ENCODE measurements around the gene ASPM. TPM values are rescaled to one million over a fixed set of nuclear protein-coding genes. Genes with fewer than 3 reads are reported as not detected.

The ASPM gene
- total and polyA plus RNA-seq, 9 of the 15 experiments (the other 6 are each of a cell fraction or from before 2014, with no cell fraction given): 22.7 to 84.4 (median 46.4) TPM

DNA sequence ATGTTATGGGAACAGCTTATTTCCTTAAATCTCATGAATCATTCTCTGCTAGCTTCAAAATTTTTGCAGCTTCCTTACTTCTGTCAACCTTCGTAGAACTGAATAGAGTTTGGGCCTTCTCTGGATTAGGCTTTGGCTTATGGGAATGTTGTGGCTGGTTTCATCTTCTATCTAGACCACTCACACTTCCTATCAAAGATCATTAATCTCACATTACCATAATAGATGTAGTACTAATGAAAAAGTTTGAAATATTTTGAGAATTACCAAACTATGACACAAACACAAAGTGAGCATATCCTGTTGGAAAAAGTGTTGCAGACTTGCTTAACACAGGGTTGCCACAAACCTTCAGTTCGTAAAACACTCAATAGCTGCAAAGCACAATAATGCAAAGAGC, 30.3 kb downstream of the ASPM start:
- ATAC-seq (no peak), DNase-seq (ENCODE audit: extremely low read depth in 1 of 4, low spot score in 3 of 4) (no peak), FAIRE-seq (no peak)
- no peaks in the 10 kb centered on the region for H4K20me1 ChIP-seq (replicated peaks; ENCODE audit: control insufficient read depth, insufficient read depth, low read length)
- intact Hi-C loops (cut with micrococcal nuclease): no loop called here
- WGBS (ENCODE audit: insufficient coverage, low coverage, missing lambda C conversion rate): 97% methylated on average over 2 of the region's 2 CpGs
- H3K9me1 ChIP-seq (ENCODE audit: control insufficient read depth, insufficient read depth, low read length): no peaks in the 10 kb centered on the region
- ChIA-PET CTCF (ENCODE audit: low intra/inter-chr PET ratio) (no interaction called here), POLR2A (interaction anchor here (1.5 kb wide), 1 partner anchor 11 kb away, joined by 3 read pairs; no protein-coding TSS in a partner anchor)
- H3K9me3 ChIP-seq (replicated peaks; ENCODE audit: control insufficient read depth, insufficient read depth, low read depth, low read length): no peaks in the 10 kb centered on the region
- no peaks in the 10 kb centered on the region for H3K27me3 ChIP-seq (ENCODE audit: control insufficient read depth in 2 of 2, insufficient read depth in 2 of 2, low read length in 2 of 2)
- no peak overlapping the region for H2AFZ ChIP-seq (ENCODE audit: low read depth, low read length)
- no peaks in the 10 kb centered on the region for H3K79me2 ChIP-seq (ENCODE audit: control insufficient read depth, insufficient read depth, low read length)
- peaks cover 79% of the 10 kb centered on the region for H3K36me3 ChIP-seq (ENCODE audit: control insufficient read depth, insufficient read depth, low read length)
- TF ChIP-seq DACH1 (IDR thresholded peaks at IDR 0.05; ENCODE audit: partially characterized antibody) (no peak), FUS (optimal IDR thresholded peaks at IDR 0.05; ENCODE audit: low read depth, low read length) (no peak), GTF2E2 (tag; IDR thresholded peaks at IDR 0.05) (no peak), NKRF (IDR thresholded peaks at IDR 0.05; ENCODE audit: borderline replicate concordance) (no peak), MXD1 (CRISPR knock-in tag; IDR thresholded peaks at IDR 0.05; ENCODE audit: borderline replicate concordance, poor library complexity, severe bottlenecking) (no peak), MLX (CRISPR knock-in tag; conservative IDR thresholded peaks at IDR 0.05) (no peak), TARDBP (IDR thresholded peaks at IDR 0.05) (no peak), ZNF445 (CRISPR knock-in tag; IDR thresholded peaks at IDR 0.05; ENCODE audit: low read depth) (no peak), ZNF695 (CRISPR knock-in tag; IDR thresholded peaks at IDR 0.05) (no peak), PML (IDR thresholded peaks at IDR 0.05; ENCODE audit: low read length) (no peak), ZNF143 (CRISPR knock-in tag; IDR thresholded peaks at IDR 0.05) (no peak)
- no peak overlapping the region for H3K4me3 ChIP-seq
- no TSS peak for BruUV-seq (replicated peaks)
- no peak overlapping the region for H3K9ac ChIP-seq (ENCODE audit: insufficient read depth in 1 of 2, low read depth in 2 of 2, low read length in 2 of 2)
- no peak overlapping the region for H3K4me2 ChIP-seq (ENCODE audit: insufficient read depth, low read length)
- H3K4me1 ChIP-seq (replicated peaks in 1 of 2; ENCODE audit: control insufficient read depth in 2 of 2, insufficient read depth in 2 of 2, low read length in 2 of 2): no peaks in the 10 kb centered on the region
- in situ Hi-C loops (cut with MboI): no loop called here
- H3K27ac ChIP-seq (ENCODE audit: extremely low read depth, low read depth, low read length): no peak overlapping the region
